Smooth muscle cell (in vitro differentiated cells): ENCODE results near the gene PNPLA3. TPM values are rescaled to one million over a fixed set of nuclear protein-coding genes. Genes with fewer than 3 reads are reported as not detected.

ENCODE experiments used
- DNase-seq: peaks from one replicate; lab custom pipeline; 2025; ENCODE audit not compliant: unreplicated experiment; lab: John Stamatoyannopoulos, UW
- H2AFZ ChIP-seq: fragments of 200-600 bp; sonication (generic); 2 replicates; pipeline ENCODE4 v1.6.0; 2016; ENCODE audit warnings: antibody characterized with exemption, low read depth, mild to moderate bottlenecking
- H3F3A ChIP-seq: fragments of 200-600 bp; sonication (generic); 2 replicates; pipeline ENCODE4 v1.6.0; 2017; ENCODE audit warnings: antibody characterized with exemption, low read depth
- H3K27ac ChIP-seq: fragments of 200-600 bp; sonication (generic); 2 replicates; pipeline ENCODE4 v1.5.1; 2016; ENCODE audit warnings: low read depth, mild to moderate bottlenecking
- H3K27me3 ChIP-seq: fragments of 200-600 bp; sonication (generic); 2 replicates; pipeline ENCODE4 v1.6.1; 2016; ENCODE audit warnings: low read depth, mild to moderate bottlenecking
- H3K36me3 ChIP-seq: fragments of 200-600 bp; sonication (generic); 2 replicates; pipeline ENCODE4 v1.5.1; 2016; ENCODE audit warnings: low read depth
- H3K4me1 ChIP-seq: fragments of 200-600 bp; sonication (generic); 2 replicates; pipeline ENCODE4 v1.5.1; 2016; ENCODE audit warnings: low read depth
- H3K4me2 ChIP-seq: fragments of 200-600 bp; sonication (generic); 2 replicates; pipeline ENCODE4 v1.6.0; 2016; ENCODE audit warnings: mild to moderate bottlenecking
- H3K4me3 ChIP-seq: fragments of 200-600 bp; sonication (generic); 2 replicates; pipeline ENCODE4 v1.5.1; 2016; ENCODE audit warnings: mild to moderate bottlenecking
- H3K79me2 ChIP-seq: fragments of 200-600 bp; sonication (generic); 2 replicates; pipeline ENCODE4 v1.6.0; 2016; ENCODE audit warnings: low read depth, mild to moderate bottlenecking
- H3K9ac ChIP-seq: fragments of 200-600 bp; sonication (generic); 2 replicates; pipeline ENCODE4 v1.6.0; 2016; ENCODE audit warnings: low read depth
- H3K9me3 ChIP-seq: fragments of 200-600 bp; sonication (generic); replicated peaks from 2 replicates; pipeline ENCODE4 v1.5.1; 2016; ENCODE audit warnings: low read depth
- H4K20me1 ChIP-seq: fragments of 200-600 bp; sonication (generic); 2 replicates; pipeline ENCODE4 v1.6.0; 2016; ENCODE audit warnings: low read depth
- WGBS: methylation state at CpG from one replicate; pipeline ENCODE4 v1.1.7; 2016; ENCODE audit warnings: low lambda C conversion rate; 5-methylcytosine and 5-hydroxymethylcytosine counted together
- polyA plus RNA-seq: library from polyadenylated mRNA; unstranded; fragments of >200 nt; fragmentation: Nextera tagmentation; extraction: Ambion mirVana; gene quantifications from 2 replicates; pipeline ENCODE4 v1.2.1, GENCODE V29; 2016
- total RNA-seq: library from RNA; depleted of rRNA; stranded (reverse); fragments of >200 nt; gene quantifications from 2 replicates; pipeline ENCODE4 v1.2.3, GENCODE V29; 2014
- TF ChIP-seq, protein P1 (sequence below): fragments of 200-600 bp; sonication (generic); IDR thresholded peaks from 2 replicates; pipeline ENCODE4 v1.5.1; 2017; ENCODE audit warnings: borderline replicate concordance, mild to moderate bottlenecking, antibody characterized with exemption; ENCODE audit not compliant: insufficient read depth, poor library complexity, severe bottlenecking

The PNPLA3 gene
- total and polyA plus RNA-seq, 2 experiments from 2014 or later, result 11.0 to 14.5 TPM

DNA sequence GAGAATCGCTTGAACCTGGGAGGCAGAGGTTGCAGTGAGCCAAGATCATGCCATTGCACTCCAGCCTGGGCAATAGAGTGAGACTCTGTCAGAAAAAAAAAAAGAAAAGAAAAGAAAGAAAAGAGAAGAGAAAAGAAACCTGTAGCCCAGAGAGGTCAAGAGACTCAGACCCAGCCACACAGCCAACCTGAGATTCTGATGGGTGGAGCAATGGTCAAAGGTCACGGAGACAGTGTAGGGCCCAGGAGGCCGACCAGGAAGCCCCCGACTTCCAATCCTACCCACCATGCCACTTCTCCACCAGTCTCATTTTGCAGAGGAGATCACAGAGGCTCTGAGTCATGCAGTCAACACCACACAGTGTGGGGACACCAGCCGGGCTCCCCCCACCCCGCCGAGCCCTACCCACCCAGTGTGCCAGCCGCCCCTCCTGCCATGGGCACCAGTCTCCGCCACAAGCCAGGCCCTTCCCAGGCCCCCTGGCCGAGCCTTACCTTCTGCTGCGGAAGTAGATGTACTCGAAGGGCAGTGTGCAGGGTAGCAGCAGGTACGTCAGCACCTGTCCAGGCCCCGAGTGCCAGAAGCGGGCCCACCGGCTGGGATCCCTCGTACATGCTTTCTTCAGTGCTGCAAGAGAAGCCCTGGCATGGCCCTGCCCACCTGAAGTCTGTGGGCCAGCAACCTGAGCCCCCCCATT is 39.7 kb upstream of the PNPLA3 start:
- H3K79me2 ChIP-seq, result no peaks in the 10 kb centered on the region
- H4K20me1 ChIP-seq, result no peaks in the 10 kb centered on the region
- H3K9ac ChIP-seq, result no peak overlapping the region
- no peak overlapping the region for H3K4me3 ChIP-seq
- no peaks in the 10 kb centered on the region for H3K9me3 ChIP-seq
- no peaks in the 10 kb centered on the region for H3F3A ChIP-seq
- no peaks in the 10 kb centered on the region for H3K4me1 ChIP-seq
- H3K27ac ChIP-seq, result no peak overlapping the region
- no peak overlapping the region for H2AFZ ChIP-seq
- TF ChIP-seq, protein P1, sequence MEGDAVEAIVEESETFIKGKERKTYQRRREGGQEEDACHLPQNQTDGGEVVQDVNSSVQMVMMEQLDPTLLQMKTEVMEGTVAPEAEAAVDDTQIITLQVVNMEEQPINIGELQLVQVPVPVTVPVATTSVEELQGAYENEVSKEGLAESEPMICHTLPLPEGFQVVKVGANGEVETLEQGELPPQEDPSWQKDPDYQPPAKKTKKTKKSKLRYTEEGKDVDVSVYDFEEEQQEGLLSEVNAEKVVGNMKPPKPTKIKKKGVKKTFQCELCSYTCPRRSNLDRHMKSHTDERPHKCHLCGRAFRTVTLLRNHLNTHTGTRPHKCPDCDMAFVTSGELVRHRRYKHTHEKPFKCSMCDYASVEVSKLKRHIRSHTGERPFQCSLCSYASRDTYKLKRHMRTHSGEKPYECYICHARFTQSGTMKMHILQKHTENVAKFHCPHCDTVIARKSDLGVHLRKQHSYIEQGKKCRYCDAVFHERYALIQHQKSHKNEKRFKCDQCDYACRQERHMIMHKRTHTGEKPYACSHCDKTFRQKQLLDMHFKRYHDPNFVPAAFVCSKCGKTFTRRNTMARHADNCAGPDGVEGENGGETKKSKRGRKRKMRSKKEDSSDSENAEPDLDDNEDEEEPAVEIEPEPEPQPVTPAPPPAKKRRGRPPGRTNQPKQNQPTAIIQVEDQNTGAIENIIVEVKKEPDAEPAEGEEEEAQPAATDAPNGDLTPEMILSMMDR, result no peak
- peaks cover 17% of the 10 kb centered on the region for H3K27me3 ChIP-seq
- H3K36me3 ChIP-seq, result no peaks in the 10 kb centered on the region
- no peak overlapping the region for H3K4me2 ChIP-seq
- 91% methylated on average over 15 of the region's 17 CpGs for WGBS
- no peak for DNase-seq

DNA sequence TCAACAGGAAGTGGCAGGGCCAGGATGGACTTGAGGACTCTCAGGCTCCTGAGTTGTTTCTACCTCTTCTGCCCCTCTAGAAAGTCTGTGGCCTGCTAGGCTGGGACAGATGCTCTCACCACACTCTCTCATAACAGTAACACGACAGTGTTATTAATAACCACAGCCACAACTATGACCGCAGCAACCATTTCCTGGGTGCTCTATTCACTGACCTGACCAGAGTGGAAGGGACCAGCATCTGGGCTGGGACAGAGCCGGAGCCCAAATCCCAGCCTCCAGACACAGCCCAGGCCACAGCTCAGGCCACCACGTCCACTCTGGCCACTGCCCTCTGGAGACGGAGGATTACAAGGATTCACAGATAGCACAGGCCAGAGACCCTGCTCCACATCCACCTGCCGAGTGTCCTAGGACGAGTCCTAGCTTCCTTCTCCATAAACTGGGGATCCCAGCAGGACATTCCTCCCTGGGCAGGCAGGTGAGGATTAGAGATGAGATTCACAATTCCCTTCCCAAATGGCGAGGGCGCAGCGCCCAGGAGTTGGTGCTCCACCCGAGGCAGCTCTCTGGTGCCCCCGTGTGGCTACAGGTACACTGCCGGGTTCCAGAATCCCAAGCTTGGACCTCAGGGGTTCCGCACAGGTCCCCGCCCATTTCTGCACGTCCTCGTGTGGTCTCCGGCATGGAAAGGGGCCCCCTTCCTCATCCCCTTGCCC is 38.8 kb upstream of the PNPLA3 start:
- no peak overlapping the region for H2AFZ ChIP-seq
- peaks cover 26% of the 10 kb centered on the region for H3K27me3 ChIP-seq
- H4K20me1 ChIP-seq, result no peaks in the 10 kb centered on the region
- H3K79me2 ChIP-seq, result no peaks in the 10 kb centered on the region
- H3K9ac ChIP-seq, result no peak overlapping the region
- H3K36me3 ChIP-seq, result no peaks in the 10 kb centered on the region
- H3K4me1 ChIP-seq, result no peaks in the 10 kb centered on the region
- WGBS, result 44% methylated on average over 14 of the region's 18 CpGs
- H3F3A ChIP-seq, result no peaks in the 10 kb centered on the region
- TF ChIP-seq, protein P1, result peak; percentile 73
- H3K27ac ChIP-seq, result no peak overlapping the region
- DNase-seq, result no peak
- no peaks in the 10 kb centered on the region for H3K9me3 ChIP-seq
- H3K4me3 ChIP-seq, result no peak overlapping the region
- H3K4me2 ChIP-seq, result no peak overlapping the region

DNA sequence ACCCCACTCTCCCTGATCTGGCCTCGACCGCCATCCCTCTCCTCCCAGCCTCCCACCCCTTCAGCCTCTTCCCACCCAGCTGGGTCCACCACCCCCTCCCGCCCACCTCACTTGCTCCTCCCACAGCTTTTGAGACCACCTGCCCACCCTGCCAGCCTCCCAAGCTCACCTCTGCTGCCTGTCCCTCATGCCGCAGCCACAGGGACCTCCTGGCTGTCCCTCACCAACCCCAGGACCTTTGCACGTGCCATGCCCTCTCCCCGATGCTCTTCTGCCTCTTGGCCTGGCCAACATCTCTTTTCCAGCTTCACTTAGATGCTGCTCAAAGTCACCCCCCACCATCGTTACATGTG is 38.3 kb upstream of the PNPLA3 start:
- Histone ChIP-seq H3K4me2 (no peak overlapping the region), H3K27ac (no peak overlapping the region), H3F3A (no peaks in the 10 kb centered on the region), H3K4me3 (no peak overlapping the region), H4K20me1 (no peaks in the 10 kb centered on the region), H3K27me3 (peaks cover 31% of the 10 kb centered on the region), H3K4me1 (no peaks in the 10 kb centered on the region), H3K79me2 (no peaks in the 10 kb centered on the region), H2AFZ (no peak overlapping the region), H3K9me3 (no peaks in the 10 kb centered on the region), H3K36me3 (no peaks in the 10 kb centered on the region), H3K9ac (no peak overlapping the region)
- WGBS, result 95% methylated on average over 5 of the region's 7 CpGs
- no peak for DNase-seq
- TF ChIP-seq, protein P1, result no peak
